Endothelial cell of umbilical vein (primary cell): Measurements from ENCODE around the gene PDCL2.
"Not testable (repeated sequence)": the region's sequence is repeated elsewhere in the genome, so short reads cannot be mapped to it uniquely, and the experiment has no call there.

Experiments used
- EZH2 ChIP-seq: IDR thresholded peaks from 2 replicates; pipeline ENCODE4 v1.6.1; 2012; ENCODE audit warnings: borderline replicate concordance, low read depth, mild to moderate bottlenecking, moderate library complexity, low read length, inconsistent platforms; ENCODE audit not compliant: severe bottlenecking
- FOS ChIP-seq: IDR thresholded peaks from 2 replicates; pipeline ENCODE4 v1.6.1; 2011; ENCODE audit warnings: mild to moderate bottlenecking, low read length, moderate library complexity, borderline replicate concordance; ENCODE audit not compliant: insufficient read depth
- GATA2 ChIP-seq: IDR thresholded peaks from 2 replicates; pipeline ENCODE4 v1.7.0; 2011; ENCODE audit warnings: low read depth, mild to moderate bottlenecking, moderate library complexity, mixed read lengths, low read length; ENCODE audit not compliant: insufficient read length, insufficient read depth
- JUN ChIP-seq: IDR thresholded peaks from 2 replicates; pipeline ENCODE4 v1.6.1; 2011; ENCODE audit warnings: borderline replicate concordance, low read depth; ENCODE audit not compliant: insufficient read length, insufficient read depth
- MYC ChIP-seq: IDR thresholded peaks from one replicate; pipeline ENCODE4 v1.6.1; 2011; ENCODE audit warnings: mild to moderate bottlenecking, low read depth, low read length
- POLR2A ChIP-seq: IDR thresholded peaks from 2 replicates; pipeline ENCODE4 v1.6.1; 2012; ENCODE audit warnings: low read depth, mild to moderate bottlenecking, control low read depth, low read length
- POLR2AphosphoS5 ChIP-seq: IDR thresholded peaks from 2 replicates; pipeline ENCODE4 v1.6.1; 2012; ENCODE audit warnings: low read depth, mild to moderate bottlenecking, control low read depth, low read length, moderate library complexity; ENCODE audit not compliant: insufficient read depth
- TF ChIP-seq, protein P1 (sequence below), 2 donors: IDR thresholded peaks; 1 replicate in 1 of 2; 2 replicates in 1 of 2; pipeline ENCODE4 v1.5.1; 2011; ENCODE audit warnings: low read length in 2 of 2, mild to moderate bottlenecking in 2 of 2, moderate library complexity in 2 of 2, control low read depth in 1 of 2, inconsistent platforms in 1 of 2, low read depth in 1 of 2; ENCODE audit not compliant: insufficient read depth in 1 of 2; ENCODE audit errors: extremely low read depth in 1 of 2
- TF ChIP-seq, protein P2 (sequence below): IDR thresholded peaks from 2 replicates; pipeline ENCODE4 v1.6.1; 2011; ENCODE audit not compliant: insufficient read depth, insufficient read length

DNA sequence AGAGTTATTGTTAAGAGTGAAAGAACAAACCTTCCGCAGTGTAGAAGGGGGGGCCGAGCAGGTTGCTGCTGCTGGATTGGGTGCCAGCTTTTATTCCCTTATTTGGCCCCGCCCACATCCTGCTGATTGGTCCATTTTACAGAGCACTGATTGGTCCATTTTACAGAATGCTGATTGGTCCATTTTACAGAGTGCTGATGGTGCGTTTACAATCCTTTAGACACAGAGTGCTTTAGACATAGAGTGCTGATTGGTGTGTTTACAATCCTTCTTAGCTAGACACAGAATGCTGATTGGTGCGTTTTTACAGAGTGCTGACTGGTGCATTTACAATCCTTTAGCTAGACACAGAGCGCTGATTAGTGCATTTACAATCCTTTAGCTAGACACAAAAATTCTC, 40.1 kb downstream of the PDCL2 start:
- not testable (repeated sequence) for TF ChIP-seq POLR2A, POLR2AphosphoS5, FOS, EZH2, MYC, GATA2, JUN
- TF ChIP-seq, protein P1, sequence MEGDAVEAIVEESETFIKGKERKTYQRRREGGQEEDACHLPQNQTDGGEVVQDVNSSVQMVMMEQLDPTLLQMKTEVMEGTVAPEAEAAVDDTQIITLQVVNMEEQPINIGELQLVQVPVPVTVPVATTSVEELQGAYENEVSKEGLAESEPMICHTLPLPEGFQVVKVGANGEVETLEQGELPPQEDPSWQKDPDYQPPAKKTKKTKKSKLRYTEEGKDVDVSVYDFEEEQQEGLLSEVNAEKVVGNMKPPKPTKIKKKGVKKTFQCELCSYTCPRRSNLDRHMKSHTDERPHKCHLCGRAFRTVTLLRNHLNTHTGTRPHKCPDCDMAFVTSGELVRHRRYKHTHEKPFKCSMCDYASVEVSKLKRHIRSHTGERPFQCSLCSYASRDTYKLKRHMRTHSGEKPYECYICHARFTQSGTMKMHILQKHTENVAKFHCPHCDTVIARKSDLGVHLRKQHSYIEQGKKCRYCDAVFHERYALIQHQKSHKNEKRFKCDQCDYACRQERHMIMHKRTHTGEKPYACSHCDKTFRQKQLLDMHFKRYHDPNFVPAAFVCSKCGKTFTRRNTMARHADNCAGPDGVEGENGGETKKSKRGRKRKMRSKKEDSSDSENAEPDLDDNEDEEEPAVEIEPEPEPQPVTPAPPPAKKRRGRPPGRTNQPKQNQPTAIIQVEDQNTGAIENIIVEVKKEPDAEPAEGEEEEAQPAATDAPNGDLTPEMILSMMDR (IDR thresholded peaks at IDR 0.05; ENCODE audit: extremely low read depth in 1 of 2, insufficient read depth in 1 of 2, low read depth in 1 of 2, low read length in 2 of 2), result not testable (repeated sequence)
- TF ChIP-seq, protein P2, sequence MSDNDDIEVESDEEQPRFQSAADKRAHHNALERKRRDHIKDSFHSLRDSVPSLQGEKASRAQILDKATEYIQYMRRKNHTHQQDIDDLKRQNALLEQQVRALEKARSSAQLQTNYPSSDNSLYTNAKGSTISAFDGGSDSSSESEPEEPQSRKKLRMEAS, result not testable (repeated sequence)
